Stimulated activated naive B cell treated with anti-CD40 and anti-IgM and Interleukin-4, amounts not matched to agents 10 μg/mL and 1 μg/mL and 100 μg/mL, for 72 hours (primary cell): Measurements from ENCODE around the gene GRIK1.
"Not testable (repeated sequence)": the region's sequence is repeated elsewhere in the genome, so short reads cannot be mapped to it uniquely, and the experiment has no call there.

Source experiments
- ATAC-seq, 2 donors: fragments of 150-1000 bp; cut with Tn5 transposase; replicated peaks; 2 replicates each; pipeline ENCODE4 v1.10.0; 2021; ENCODE audit warnings: moderate library complexity in 1 of 2
- DNase-seq: peaks from one replicate; pipeline ENCODE4 v3.0.0; 2021
- H3K27ac Mint-ChIP-seq: one replicate; pipeline ENCODE4 v1.8.0; 2022; ENCODE audit warnings: mild to moderate bottlenecking, mixed read lengths
- H3K27me3 Mint-ChIP-seq, 2 donors: one replicate each; pipeline ENCODE4 v1.8.0; 2022; ENCODE audit warnings: mixed read lengths in 2 of 2
- H3K36me3 Mint-ChIP-seq, 2 donors: one replicate each; pipeline ENCODE4 v1.8.0; 2022; ENCODE audit warnings: mixed read lengths in 2 of 2, mild to moderate bottlenecking in 1 of 2
- H3K4me1 Mint-ChIP-seq, 2 donors: one replicate each; pipeline ENCODE4 v1.8.0; 2022; ENCODE audit warnings: mixed read lengths in 2 of 2, mild to moderate bottlenecking in 1 of 2
- H3K4me3 Mint-ChIP-seq, 2 donors: one replicate each; pipeline ENCODE4 v1.8.0; 2022; ENCODE audit warnings: mild to moderate bottlenecking in 2 of 2, mixed read lengths in 2 of 2, moderate library complexity in 1 of 2
- H3K9me3 Mint-ChIP-seq, 2 donors: one replicate each; pipeline ENCODE4 v1.8.0; 2022; ENCODE audit warnings: mixed read lengths in 2 of 2, mild to moderate bottlenecking in 1 of 2

GRIK1 gene

GRCh38 chr21:29633756-29634155 is 306.0 kb downstream of the GRIK1 start:
- no peak overlapping the region for H3K27ac Mint-ChIP-seq
- H3K36me3 Mint-ChIP-seq: peaks cover 6 to 11% of the 10 kb centered on the region in 2 donors
- peaks cover 5 to 9% of the 10 kb centered on the region in 2 donors for H3K4me1 Mint-ChIP-seq
- no peak for DNase-seq
- no peaks in the 10 kb centered on the region for H3K9me3 Mint-ChIP-seq
- H3K4me3 Mint-ChIP-seq: no peak overlapping the region
- ATAC-seq: no peak
- no peaks in the 10 kb centered on the region for H3K27me3 Mint-ChIP-seq

GRCh38 chr21:29630441-29630840 is 309.4 kb downstream of the GRIK1 start:
- no peak for DNase-seq
- Mint-ChIP-seq H3K4me3 (no peak overlapping the region), H3K9me3 (no peaks in the 10 kb centered on the region), H3K27ac (no peak overlapping the region), H3K27me3 (no peaks in the 10 kb centered on the region), H3K36me3 (peaks cover 3 to 4% of the 10 kb centered on the region in 2 donors), H3K4me1 (peaks cover 0 to under 1% of the 10 kb centered on the region in 2 donors)
- ATAC-seq: no peak

GRCh38 chr21:29627905-29628304 is 311.9 kb downstream of the GRIK1 start:
- ATAC-seq: no peak
- no peaks in the 10 kb centered on the region for H3K27me3 Mint-ChIP-seq
- no peak overlapping the region for H3K4me3 Mint-ChIP-seq
- H3K4me1 Mint-ChIP-seq: no peaks in the 10 kb centered on the region
- H3K36me3 Mint-ChIP-seq: peaks cover 2 to 5% of the 10 kb centered on the region in 2 donors
- H3K9me3 Mint-ChIP-seq: peaks cover 2 to 3% of the 10 kb centered on the region in 2 donors
- H3K27ac Mint-ChIP-seq: no peak overlapping the region
- no peak for DNase-seq

GRCh38 chr21:29626801-29627470 is 312.9 kb downstream of the GRIK1 start:
- Mint-ChIP-seq H3K4me1 (no peaks in the 10 kb centered on the region), H3K9me3 (peaks cover 5 to 8% of the 10 kb centered on the region in 2 donors), H3K36me3 (peaks cover 6% of the 10 kb centered on the region in 2 donors), H3K27ac (no peak overlapping the region), H3K27me3 (no peaks in the 10 kb centered on the region), H3K4me3 (no peak overlapping the region)
- DNase-seq: no peak
- no peak for ATAC-seq

GRCh38 chr21:29625990-29626389 is 313.8 kb downstream of the GRIK1 start:
- Mint-ChIP-seq H3K36me3 (peaks cover 6% of the 10 kb centered on the region in 2 donors), H3K4me1 (no peaks in the 10 kb centered on the region), H3K27ac (no peak overlapping the region), H3K4me3 (no peak overlapping the region), H3K27me3 (no peaks in the 10 kb centered on the region), H3K9me3 (peaks cover 5 to 8% of the 10 kb centered on the region in 2 donors)
- DNase-seq (no peak), ATAC-seq (no peak)

- Mint-ChIP-seq H3K4me3 (no peak overlapping the region), H3K27me3 (no peaks in the 10 kb centered on the region), H3K36me3 (peaks cover 6% of the 10 kb centered on the region in 2 donors), H3K9me3 (peaks cover 5 to 8% of the 10 kb centered on the region in 2 donors), H3K27ac (no peak overlapping the region), H3K4me1 (no peaks in the 10 kb centered on the region)
- ATAC-seq: no peak
- no peak for DNase-seq
These were observed 315.0 kb downstream of the GRIK1 start for GRCh38 chr21:29624776-29625175.

GRCh38 chr21:29621525-29621924 is 318.3 kb downstream of the GRIK1 start:
- Mint-ChIP-seq H3K4me1 (no peaks in the 10 kb centered on the region), H3K27me3 (no peaks in the 10 kb centered on the region), H3K4me3 (no peak overlapping the region), H3K9me3 (peaks cover 8% of the 10 kb centered on the region in 2 donors), H3K36me3 (peaks cover 6 to 15% of the 10 kb centered on the region in 2 donors), H3K27ac (no peak overlapping the region)
- no peak for DNase-seq
- ATAC-seq: no peak

GRCh38 chr21:29616209-29616751 is 323.5 kb downstream of the GRIK1 start:
- H3K36me3 Mint-ChIP-seq: peaks cover 7 to 8% of the 10 kb centered on the region in 2 donors
- no peak overlapping the region for H3K27ac Mint-ChIP-seq
- H3K4me3 Mint-ChIP-seq: no peak overlapping the region
- peaks cover 0 to 6% of the 10 kb centered on the region in 2 donors for H3K9me3 Mint-ChIP-seq
- ATAC-seq (no peak), DNase-seq (no peak)
- H3K27me3 Mint-ChIP-seq: no peaks in the 10 kb centered on the region
- H3K4me1 Mint-ChIP-seq: no peaks in the 10 kb centered on the region

GRCh38 chr21:29613877-29614276 is 325.9 kb downstream of the GRIK1 start:
- no peaks in the 10 kb centered on the region for H3K27me3 Mint-ChIP-seq
- H3K27ac Mint-ChIP-seq: no peak overlapping the region
- DNase-seq: no peak
- no peak for ATAC-seq
- H3K4me1 Mint-ChIP-seq: no peaks in the 10 kb centered on the region
- peaks cover 0 to 6% of the 10 kb centered on the region in 2 donors for H3K9me3 Mint-ChIP-seq
- peaks cover 7 to 8% of the 10 kb centered on the region in 2 donors for H3K36me3 Mint-ChIP-seq
- no peak overlapping the region for H3K4me3 Mint-ChIP-seq

- Mint-ChIP-seq H3K9me3 (peaks cover 0 to 3% of the 10 kb centered on the region in 2 donors), H3K4me1 (no peaks in the 10 kb centered on the region), H3K27me3 (no peaks in the 10 kb centered on the region), H3K36me3 (peaks cover 3 to 4% of the 10 kb centered on the region in 2 donors), H3K27ac (no peak overlapping the region), H3K4me3 (no peak overlapping the region)
- no peak for DNase-seq
- ATAC-seq: no peak
These were observed 326.8 kb downstream of the GRIK1 start for GRCh38 chr21:29613021-29613420.

- no peak for DNase-seq
- Mint-ChIP-seq H3K4me1 (no peaks in the 10 kb centered on the region), H3K9me3 (peaks cover 0 to 3% of the 10 kb centered on the region in 2 donors), H3K36me3 (peaks cover 0 to 4% of the 10 kb centered on the region in 2 donors), H3K27ac (no peak overlapping the region), H3K27me3 (no peaks in the 10 kb centered on the region), H3K4me3 (no peak overlapping the region)
- ATAC-seq: no peak
These were observed 328.9 kb downstream of the GRIK1 start for GRCh38 chr21:29610779-29611360.

GRCh38 chr21:29606613-29607012 is 333.2 kb downstream of the GRIK1 start:
- ATAC-seq: no peak
- H3K4me3 Mint-ChIP-seq: no peak overlapping the region
- H3K4me1 Mint-ChIP-seq: no peaks in the 10 kb centered on the region
- H3K27me3 Mint-ChIP-seq: no peaks in the 10 kb centered on the region
- H3K9me3 Mint-ChIP-seq: peaks cover 3% of the 10 kb centered on the region in 2 donors
- DNase-seq: no peak
- H3K27ac Mint-ChIP-seq: no peak overlapping the region
- H3K36me3 Mint-ChIP-seq: peaks cover 2 to 5% of the 10 kb centered on the region in 2 donors

- ATAC-seq, H3K27me3 Mint-ChIP-seq, H3K4me3 Mint-ChIP-seq, DNase-seq, H3K9me3 Mint-ChIP-seq, H3K4me1 Mint-ChIP-seq, H3K27ac Mint-ChIP-seq, H3K36me3 Mint-ChIP-seq: not testable (repeated sequence)
These were observed 334.6 kb downstream of the GRIK1 start for GRCh38 chr21:29605219-29605618.

GRCh38 chr21:29604076-29604475 is 335.7 kb downstream of the GRIK1 start:
- no peaks in the 10 kb centered on the region for H3K4me1 Mint-ChIP-seq
- H3K9me3 Mint-ChIP-seq: peaks cover 3% of the 10 kb centered on the region in 2 donors
- no peak overlapping the region for H3K27ac Mint-ChIP-seq
- no peak overlapping the region for H3K4me3 Mint-ChIP-seq
- ATAC-seq (no peak), DNase-seq (no peak)
- no peaks in the 10 kb centered on the region for H3K27me3 Mint-ChIP-seq
- H3K36me3 Mint-ChIP-seq: peaks cover 2 to 9% of the 10 kb centered on the region in 2 donors

- no peak for DNase-seq
- Mint-ChIP-seq H3K36me3 (peaks cover 2 to 15% of the 10 kb centered on the region in 2 donors), H3K9me3 (peaks cover 3% of the 10 kb centered on the region in 2 donors), H3K27me3 (no peaks in the 10 kb centered on the region), H3K4me3 (no peak overlapping the region), H3K27ac (no peak overlapping the region), H3K4me1 (no peaks in the 10 kb centered on the region)
- no peak for ATAC-seq
These were observed 338.7 kb downstream of the GRIK1 start for GRCh38 chr21:29601047-29601446.
